CD4-positive, alpha-beta T cell treated with Interleukin-6 at 100 ng/mL for 8 hours (primary cell): ENCODE measurements around the gene NUP160.
"Not testable (repeated sequence)": the region's sequence is repeated elsewhere in the genome, so short reads cannot be mapped to it uniquely, and the experiment has no call there.

ENCODE experiments used
- DNase-seq: peaks from one replicate; pipeline ENCODE4 v3.0.0-alpha.2; 2020; ENCODE audit warnings: mixed read lengths, low spot score

The NUP160 gene

GRCh38 chr11:47863898-47864430 lies 15.8 kb upstream of the NUP160 start:
- DNase-seq = no peak

GRCh38 chr11:47863189-47863897 lies 15.2 kb upstream of the NUP160 start:
- peak; percentile 59 for DNase-seq

DNA sequence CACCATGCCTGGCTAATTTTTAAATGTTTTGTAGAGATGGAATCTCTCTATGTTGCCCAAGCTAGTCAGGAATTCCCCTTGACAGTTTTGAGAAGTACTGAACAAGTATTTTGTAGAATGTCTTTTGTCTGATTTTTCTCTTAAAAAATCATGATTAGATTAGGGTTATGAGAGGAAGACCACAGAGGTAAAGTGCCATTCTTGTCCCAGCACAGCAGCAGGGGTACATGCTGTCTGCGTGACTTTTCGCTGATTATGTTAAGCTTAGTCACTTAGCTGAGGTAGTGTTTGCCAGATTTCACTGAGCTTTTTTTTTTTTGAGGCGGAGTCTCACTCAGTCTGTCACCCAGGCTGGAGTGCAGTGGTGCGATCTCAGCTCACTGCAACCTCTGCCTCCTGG lies 13.6 kb upstream of the NUP160 start:
- DNase-seq = peak; percentile 9

DNA sequence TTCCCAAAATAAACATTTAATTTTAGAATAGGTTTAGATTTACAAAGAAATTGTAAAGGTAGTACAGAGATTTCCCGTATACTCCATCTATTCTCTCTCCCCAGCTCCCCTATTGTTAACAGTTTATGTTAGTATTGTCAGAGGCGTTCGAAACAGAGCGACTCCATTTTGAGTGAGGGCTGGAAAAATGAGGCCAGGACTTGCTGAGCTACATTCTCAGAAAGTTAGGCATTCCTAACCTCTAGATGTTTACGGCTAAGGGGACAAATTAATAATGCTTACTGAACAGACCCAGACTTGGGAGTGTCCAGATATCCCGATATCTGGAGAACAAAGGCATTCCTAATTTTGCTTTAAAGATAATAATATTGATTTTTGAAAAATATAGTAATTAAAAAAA lies 12.4 kb upstream of the NUP160 start:
- DNase-seq = no peak

- DNase-seq = no peak
Observed at GRCh38 chr11:47857892-47858543, 9.9 kb upstream of the NUP160 start.

DNA sequence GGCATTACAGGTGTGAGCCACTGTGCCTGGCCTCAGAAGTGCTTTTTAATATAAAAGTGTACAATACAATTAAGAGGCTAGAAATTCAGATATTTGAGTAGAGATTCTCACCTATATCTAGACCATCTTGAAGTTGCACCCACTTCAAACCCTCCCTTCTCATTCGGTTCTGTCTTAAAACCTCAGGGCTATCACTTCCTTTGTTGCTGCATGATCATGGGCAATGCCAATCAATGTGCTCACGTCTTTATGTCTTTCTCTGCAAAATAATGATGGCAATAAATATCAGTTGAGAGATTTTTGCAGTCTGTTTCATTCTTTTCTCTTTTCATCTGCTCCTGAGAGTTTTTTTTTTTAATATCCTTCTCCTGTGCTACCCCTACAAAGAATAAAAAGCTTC lies 9.3 kb upstream of the NUP160 start:
- DNase-seq = no peak

GRCh38 chr11:47856186-47856585 lies 8.0 kb upstream of the NUP160 start:
- no peak for DNase-seq

- DNase-seq = no peak
Observed at GRCh38 chr11:47854667-47855066, 6.5 kb upstream of the NUP160 start.

DNA sequence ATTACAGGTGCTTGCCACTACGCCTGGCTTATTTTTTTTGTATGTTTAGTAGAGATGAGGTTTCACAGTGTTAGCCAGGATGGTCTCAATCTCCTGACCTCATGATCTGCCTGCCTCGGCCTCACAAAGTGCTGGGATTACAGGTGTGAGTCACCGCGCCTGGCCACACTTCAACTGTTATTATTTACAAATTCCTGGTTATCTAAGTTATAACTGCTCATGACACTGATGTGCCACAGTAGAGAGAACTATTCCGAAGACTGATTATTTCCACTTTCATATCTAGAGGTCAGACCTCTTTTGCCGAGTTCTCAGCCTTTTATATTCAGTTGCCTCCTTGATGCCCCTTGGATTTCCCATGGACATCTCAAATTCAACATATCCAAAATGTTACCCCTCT lies 3.9 kb upstream of the NUP160 start:
- DNase-seq = no peak

GRCh38 chr11:47850337-47850736 lies 2.2 kb upstream of the NUP160 start:
- DNase-seq = peak; percentile 29

DNA sequence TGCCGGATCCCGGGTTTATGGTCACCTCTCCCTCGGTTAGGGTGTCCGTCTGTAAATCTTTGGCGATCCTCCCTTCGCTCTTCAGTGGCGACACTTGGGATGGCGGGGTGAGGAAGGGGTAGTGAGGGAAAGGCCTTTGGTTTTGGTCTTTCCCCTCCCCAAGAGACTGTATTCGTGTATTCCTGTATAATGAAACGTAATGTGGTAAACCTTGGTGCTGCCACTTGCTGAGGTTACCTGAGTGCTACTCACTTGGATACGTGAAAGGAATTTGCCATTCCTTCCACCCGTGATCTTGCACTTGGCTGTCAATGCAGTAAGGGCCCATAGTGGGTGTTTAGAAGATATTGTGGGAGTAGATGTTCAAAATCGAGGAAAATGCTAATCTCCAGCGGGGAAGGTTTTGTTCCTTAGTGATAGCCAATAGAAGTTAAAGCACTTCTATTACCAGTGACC lies 578 bp upstream of the NUP160 start:
- DNase-seq = no peak

GRCh38 chr11:47847537-47847891 lies 636 bp downstream of the NUP160 start:
- DNase-seq = no peak

- no peak for DNase-seq
Observed at GRCh38 chr11:47846998-47847397, 1.2 kb downstream of the NUP160 start.

DNA sequence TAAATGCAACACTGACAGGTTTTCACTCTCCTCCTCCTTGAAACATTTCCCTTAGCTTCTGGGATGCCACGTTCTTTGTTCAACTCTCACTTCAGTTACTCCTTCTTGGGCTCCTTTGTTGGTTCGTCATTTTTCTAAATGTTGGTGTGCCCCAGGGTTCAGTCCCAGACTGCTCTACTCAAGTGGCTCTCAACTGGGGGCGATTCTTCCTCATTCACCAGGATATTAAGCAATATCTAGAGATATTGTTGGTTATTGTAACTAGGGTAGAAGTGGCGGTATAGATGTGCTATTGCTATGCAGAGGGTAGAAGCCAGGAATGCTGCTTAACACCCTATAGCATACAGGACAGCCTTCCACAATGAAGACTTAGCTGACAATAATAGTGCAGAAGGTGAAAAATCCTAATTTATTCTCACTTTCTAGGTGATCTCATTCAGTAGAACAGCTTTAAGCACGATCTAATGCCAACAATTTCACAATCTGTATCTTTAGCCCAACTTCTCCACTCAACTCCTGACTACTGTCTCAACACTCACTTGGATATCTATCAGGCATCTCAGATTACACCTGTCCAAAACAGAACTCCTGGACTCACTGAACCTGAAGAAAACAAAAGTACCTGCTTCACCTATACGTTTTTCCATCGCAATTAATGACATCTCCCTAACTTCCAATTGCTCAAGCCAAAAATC lies 4.6 kb downstream of the NUP160 start:
- DNase-seq = no peak

GRCh38 chr11:47842749-47843148 lies 5.4 kb downstream of the NUP160 start:
- no peak for DNase-seq

DNA sequence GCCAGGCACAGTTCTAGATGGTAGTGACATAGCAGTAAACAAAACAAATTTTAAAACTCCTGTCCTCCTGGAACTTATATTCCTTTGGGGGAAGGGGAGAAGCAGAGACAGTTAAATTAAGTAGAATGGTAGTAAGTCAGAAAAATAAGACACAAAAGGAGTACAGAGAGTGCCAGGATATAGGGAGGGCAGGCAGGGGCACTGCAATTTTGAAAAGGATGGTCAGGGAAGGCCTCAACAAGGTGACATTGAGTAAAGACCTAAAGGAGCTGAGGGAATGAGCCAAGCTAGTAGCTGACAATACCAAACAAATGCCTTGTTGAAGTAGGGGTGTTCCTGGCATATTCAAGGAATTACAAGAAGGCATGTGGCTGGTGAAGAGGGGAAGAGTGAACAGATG lies 10.2 kb downstream of the NUP160 start:
- DNase-seq = no peak

DNA sequence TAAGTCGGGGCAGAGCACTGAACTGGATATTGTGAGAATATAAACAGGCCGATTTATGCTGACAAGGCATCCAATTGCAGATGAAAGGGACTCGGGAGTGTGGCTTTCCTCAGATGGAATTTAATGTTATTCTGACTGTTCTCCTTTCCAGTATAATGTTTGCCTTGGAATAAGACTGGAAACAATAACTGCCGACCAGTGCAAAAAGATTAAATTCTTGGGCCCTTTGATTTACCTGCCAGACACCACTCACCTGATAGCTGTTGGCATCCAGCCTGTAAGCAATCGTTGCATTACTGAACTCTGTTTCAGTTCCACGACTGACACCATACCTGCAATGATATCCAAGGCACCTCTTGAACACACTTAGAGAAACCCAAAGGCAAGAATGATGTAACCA lies 10.9 kb downstream of the NUP160 start:
- DNase-seq = no peak

DNA sequence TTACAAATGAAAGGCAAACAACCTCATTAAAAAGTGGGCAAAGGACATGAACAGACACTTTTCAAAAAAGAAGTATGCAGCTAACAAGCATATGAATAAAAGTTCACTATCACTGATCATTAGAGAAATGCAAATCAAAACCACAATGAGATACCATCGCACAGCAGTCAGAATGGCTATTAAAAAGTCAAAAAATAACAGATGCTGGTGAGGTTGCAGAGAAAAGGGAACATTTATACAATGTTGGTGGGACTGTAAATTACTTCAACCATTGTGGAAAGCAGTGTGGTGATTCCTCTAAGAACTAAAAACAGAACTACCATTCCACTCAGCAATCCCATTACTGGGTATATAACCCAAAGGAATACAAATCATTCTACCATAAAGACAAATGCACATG lies 18.1 kb downstream of the NUP160 start:
- DNase-seq = not testable (repeated sequence)

DNA sequence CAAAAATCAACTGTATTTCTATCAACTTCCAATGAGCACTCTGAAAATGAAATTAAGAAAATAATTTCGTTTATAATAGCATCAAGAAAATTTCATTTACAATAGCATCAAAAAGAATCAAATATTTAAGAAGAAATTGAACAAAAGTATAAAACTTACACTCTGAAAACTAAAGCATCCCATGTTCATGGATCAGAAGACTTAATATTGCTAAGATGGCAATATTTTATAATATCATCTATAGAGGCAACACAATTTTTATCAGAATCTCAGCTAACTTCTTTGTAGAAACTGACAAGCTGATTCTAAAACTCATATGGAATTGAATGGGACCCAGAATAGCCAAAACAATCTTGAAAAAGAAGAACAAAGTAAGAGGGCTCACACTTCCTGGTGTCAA lies 19.9 kb downstream of the NUP160 start:
- no peak for DNase-seq

DNA sequence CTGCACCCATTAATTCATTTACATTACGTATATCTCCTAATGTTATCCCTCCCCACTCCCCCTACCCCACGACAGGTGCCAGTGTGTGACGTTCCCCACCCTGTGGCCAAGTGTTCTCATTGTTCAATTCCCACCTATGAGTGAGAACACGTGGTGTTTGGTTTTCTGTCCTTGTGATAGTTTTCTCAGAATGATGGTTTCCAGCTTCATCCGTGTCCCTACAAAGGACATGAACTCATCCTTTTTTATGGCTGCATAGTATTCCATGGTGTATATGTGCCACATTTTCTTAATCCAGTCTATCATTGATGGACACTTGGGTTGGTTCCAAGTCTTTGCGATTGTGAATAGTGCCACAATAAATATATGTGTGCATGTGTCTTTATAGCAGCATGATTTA lies 25.5 kb downstream of the NUP160 start:
- not testable (repeated sequence) for DNase-seq

- DNase-seq = no peak
Observed at GRCh38 chr11:47819743-47820142, 28.4 kb downstream of the NUP160 start.

- no peak for DNase-seq
Observed at GRCh38 chr11:47800759-47801158, 47.4 kb downstream of the NUP160 start.

GRCh38 chr11:47797633-47798032 lies 50.5 kb downstream of the NUP160 start:
- DNase-seq = peak; percentile 17
